Measurements from ENCODE around the gene UHRF1. TPM values are rescaled to one million over a fixed set of nuclear protein-coding genes. Genes with fewer than 3 reads are reported as not detected.
"Not testable (repeated sequence)": the region's sequence is repeated elsewhere in the genome, so short reads cannot be mapped to it uniquely, and the experiment has no call there.

The UHRF1 gene
- total and polyA plus RNA-seq, 4 donors: 0.64 to 3.9 (median 2.3) TPM

DNA sequence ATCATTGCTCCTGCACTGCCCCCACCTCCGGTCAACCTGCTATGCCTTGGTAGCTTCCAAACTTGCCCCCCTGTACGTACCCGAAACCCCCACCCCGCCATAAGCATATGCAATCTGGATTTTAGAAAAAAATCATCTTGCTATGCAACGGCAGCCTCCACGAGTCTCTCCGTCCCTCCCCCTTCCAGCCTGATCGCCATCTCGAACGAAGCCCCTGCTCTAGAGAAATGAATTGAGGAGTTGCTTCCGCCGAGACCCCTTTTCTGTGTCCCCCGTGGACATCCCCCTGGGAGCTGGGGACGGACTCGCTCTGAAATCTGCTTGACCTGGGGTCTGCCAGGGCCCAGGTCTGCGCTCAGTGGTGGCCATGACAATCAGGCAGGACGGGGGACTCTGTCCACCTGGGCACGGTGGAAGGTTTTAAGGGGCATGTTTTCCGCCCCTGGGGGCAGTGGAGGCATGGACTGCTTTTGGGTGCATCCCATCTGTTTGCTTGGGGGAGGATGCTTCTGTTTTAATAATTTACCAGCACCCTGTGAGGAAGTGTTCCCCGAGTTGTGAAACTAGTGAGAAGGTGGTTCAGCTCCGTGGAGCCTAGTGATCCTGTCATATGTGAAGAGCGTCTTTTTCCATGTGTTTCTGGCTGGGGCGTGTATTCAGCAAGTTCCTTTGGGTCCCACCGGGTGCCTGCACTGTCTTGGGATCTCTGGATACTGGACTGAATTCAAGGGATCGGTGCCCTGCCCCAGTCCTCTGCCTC, 60.7 kb downstream of the UHRF1 start:
- ATAC-seq (ENCODE audit: low FRiP score): no peak
- Histone ChIP-seq H3K27me3 (ENCODE audit: control insufficient read depth in 1 of 2, insufficient read depth in 2 of 2, low read length in 1 of 2) (no peaks in the 10 kb centered on the region), H3K4me3 (ENCODE audit: low read length in 2 of 2) (peak overlapping the region; percentile 76 to 78), H3K27ac (ENCODE audit: low read depth in 1 of 2, low read length in 2 of 2) (no peak overlapping the region), H3K36me3 (ENCODE audit: control insufficient read depth in 1 of 2, insufficient read depth in 2 of 2, low read length in 1 of 2) (no peaks in the 10 kb centered on the region), H3K4me1 (ENCODE audit: control insufficient read depth in 1 of 2, insufficient read depth in 2 of 2, low read length in 2 of 2) (no peaks in the 10 kb centered on the region), H3K9me3 (ENCODE audit: control insufficient read depth, low read length) (no peaks in the 10 kb centered on the region)
- peak in 1 of 2 donors; percentile 71 for DNase-seq
- 4 to 6% methylated on average over 25 of the region's 25 CpGs for WGBS, 2 donors
- intact Hi-C loops (cut with DNase I): loop anchor here in 1 of 2 donors (2.0 to 10.0 kb wide), 3 partner anchors 55 to 99 kb away; no protein-coding TSS in a partner anchor

DNA sequence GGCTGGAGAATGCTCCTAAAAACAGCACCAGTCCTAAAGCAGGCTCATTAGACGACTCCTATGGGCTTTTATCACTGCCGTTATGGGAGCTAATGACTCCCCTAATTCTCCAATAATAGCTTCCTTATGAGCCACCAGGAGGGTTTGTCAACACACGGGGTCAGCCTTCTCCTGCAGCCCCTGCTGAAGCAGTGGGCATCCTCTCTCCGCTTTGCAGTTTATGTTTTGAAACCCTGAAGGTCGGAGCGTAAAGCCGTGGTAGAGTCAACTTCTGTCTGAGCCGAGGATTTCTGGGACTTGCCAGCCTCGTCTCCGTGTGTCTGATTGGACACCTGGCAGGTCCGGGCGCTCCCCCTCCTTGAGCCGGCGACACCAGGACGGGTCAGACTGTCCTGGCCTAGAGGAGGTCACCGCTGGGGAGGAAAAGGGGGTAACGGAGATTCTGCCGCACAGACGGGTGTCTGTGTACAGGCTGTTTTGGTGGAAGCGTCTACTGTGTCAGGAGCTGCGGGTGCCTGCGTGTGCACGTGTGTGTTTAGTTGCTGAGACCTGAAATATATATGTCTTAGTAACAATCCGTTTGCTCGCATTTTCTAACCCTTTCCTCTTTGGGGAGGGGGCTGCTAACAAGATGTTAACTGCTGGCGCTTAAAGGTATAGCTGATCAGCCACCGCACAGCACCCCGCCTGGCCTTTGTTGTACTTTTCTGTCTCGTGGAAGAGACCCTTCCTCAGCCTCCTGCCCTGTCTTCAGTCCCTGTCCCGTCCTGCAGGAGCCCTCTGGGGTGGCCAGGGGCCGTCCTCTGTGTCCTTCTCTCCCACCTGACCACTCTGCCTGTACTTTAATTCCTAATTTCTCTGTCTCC, 61.5 kb downstream of the UHRF1 start:
- intact Hi-C loops (cut with DNase I): loop anchor here in 1 of 2 donors (10.0 kb wide), 1 partner anchor 54 kb away; no protein-coding TSS in a partner anchor
- DNase-seq: peak in 1 of 2 donors; percentile 70
- H3K4me3 ChIP-seq (ENCODE audit: low read length in 2 of 2): no peak overlapping the region
- H3K9me3 ChIP-seq (ENCODE audit: control insufficient read depth, low read length): no peaks in the 10 kb centered on the region
- no peaks in the 10 kb centered on the region for H3K36me3 ChIP-seq (ENCODE audit: control insufficient read depth in 1 of 2, insufficient read depth in 2 of 2, low read length in 1 of 2)
- ATAC-seq (ENCODE audit: low FRiP score): no peak
- H3K27me3 ChIP-seq (ENCODE audit: control insufficient read depth in 1 of 2, insufficient read depth in 2 of 2, low read length in 1 of 2): no peaks in the 10 kb centered on the region
- WGBS, 2 donors: 40 to 46% methylated on average over 31 of the region's 31 CpGs
- no peak overlapping the region for H3K27ac ChIP-seq (ENCODE audit: low read depth in 1 of 2, low read length in 2 of 2)
- H3K4me1 ChIP-seq (ENCODE audit: control insufficient read depth in 1 of 2, insufficient read depth in 2 of 2, low read length in 2 of 2): no peaks in the 10 kb centered on the region

DNA sequence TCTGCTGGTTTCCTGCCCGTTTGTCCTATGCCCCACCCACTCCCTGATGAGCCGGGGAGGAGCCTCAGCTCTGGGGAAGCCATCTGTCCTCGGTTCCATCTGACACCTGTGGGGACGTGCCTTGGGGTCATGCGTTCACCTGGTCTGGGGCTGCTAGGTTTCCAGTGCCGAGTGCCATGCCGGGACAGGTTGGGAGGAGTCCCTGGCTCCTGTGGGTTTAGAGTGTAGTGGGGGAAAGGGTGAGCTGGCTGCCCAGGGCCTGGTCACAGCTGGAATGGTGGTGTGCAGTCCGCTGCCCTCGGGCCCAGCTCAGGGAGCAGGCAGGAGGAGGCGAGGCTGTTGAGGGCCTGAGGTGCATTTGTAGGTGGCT, 62.1 kb downstream of the UHRF1 start:
- Histone ChIP-seq H3K9me3 (ENCODE audit: control insufficient read depth, low read length) (no peaks in the 10 kb centered on the region), H3K27ac (ENCODE audit: low read depth in 1 of 2, low read length in 2 of 2) (no peak overlapping the region), H3K36me3 (ENCODE audit: control insufficient read depth in 1 of 2, insufficient read depth in 2 of 2, low read length in 1 of 2) (no peaks in the 10 kb centered on the region), H3K4me1 (ENCODE audit: control insufficient read depth in 1 of 2, insufficient read depth in 2 of 2, low read length in 2 of 2) (no peaks in the 10 kb centered on the region), H3K27me3 (ENCODE audit: control insufficient read depth in 1 of 2, insufficient read depth in 2 of 2, low read length in 1 of 2) (no peaks in the 10 kb centered on the region), H3K4me3 (ENCODE audit: low read length in 2 of 2) (no peak overlapping the region)
- WGBS, 2 donors: 68 to 69% methylated on average over 10 of the region's 10 CpGs
- intact Hi-C loops (cut with DNase I): loop anchor here in 1 of 2 donors (10.0 kb wide), 1 partner anchor 53 kb away; no protein-coding TSS in a partner anchor
- DNase-seq: peak in 1 of 2 donors; percentile 76
- no peak for ATAC-seq (ENCODE audit: low FRiP score)

DNA sequence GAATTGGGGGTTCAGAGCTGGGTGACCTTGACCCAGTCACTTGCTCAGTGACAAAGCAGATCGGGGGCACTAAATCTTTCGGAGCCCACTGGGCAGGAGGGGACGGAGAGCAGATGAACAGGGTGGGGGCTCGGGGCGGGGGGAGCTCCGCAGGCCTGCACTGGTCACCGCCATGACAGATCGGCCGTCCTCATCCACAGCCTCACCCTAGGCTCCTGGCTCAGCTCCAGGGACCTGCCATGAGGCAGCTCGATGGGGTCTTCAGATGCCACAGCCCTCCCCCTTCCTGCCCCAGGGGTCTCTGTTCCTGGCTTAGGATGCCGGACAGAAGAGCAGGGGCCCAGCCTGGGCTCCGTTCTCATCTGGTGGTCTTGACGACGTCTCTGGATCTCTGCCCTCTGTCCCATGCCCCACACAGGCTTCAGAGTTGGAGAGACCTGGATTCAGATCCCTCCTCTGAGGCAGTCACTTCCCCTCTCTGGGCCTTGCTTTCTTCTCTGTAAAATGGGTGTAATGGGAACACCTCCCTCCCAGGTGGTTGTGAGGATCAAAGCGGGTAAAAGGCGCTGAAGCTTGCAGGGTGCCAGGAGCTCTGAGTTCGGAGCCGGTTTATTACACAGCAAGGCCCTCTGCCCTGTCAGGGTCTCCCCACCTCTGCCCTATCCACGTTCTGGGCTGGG, 62.7 kb downstream of the UHRF1 start:
- Histone ChIP-seq H3K9me3 (ENCODE audit: control insufficient read depth, low read length) (no peaks in the 10 kb centered on the region), H3K27ac (ENCODE audit: low read depth in 1 of 2, low read length in 2 of 2) (no peak overlapping the region), H3K27me3 (ENCODE audit: control insufficient read depth in 1 of 2, insufficient read depth in 2 of 2, low read length in 1 of 2) (no peaks in the 10 kb centered on the region), H3K36me3 (ENCODE audit: control insufficient read depth in 1 of 2, insufficient read depth in 2 of 2, low read length in 1 of 2) (no peaks in the 10 kb centered on the region), H3K4me3 (ENCODE audit: low read length in 2 of 2) (no peak overlapping the region), H3K4me1 (ENCODE audit: control insufficient read depth in 1 of 2, insufficient read depth in 2 of 2, low read length in 2 of 2) (no peaks in the 10 kb centered on the region)
- no peak for ATAC-seq (ENCODE audit: low FRiP score)
- 93 to 94% methylated on average over 19 of the region's 19 CpGs for WGBS, 2 donors
- intact Hi-C loops (cut with DNase I): loop anchor here in 1 of 2 donors (10.0 kb wide), 1 partner anchor 53 kb away; no protein-coding TSS in a partner anchor
- peak in 1 of 2 donors; percentile 66 for DNase-seq

DNA sequence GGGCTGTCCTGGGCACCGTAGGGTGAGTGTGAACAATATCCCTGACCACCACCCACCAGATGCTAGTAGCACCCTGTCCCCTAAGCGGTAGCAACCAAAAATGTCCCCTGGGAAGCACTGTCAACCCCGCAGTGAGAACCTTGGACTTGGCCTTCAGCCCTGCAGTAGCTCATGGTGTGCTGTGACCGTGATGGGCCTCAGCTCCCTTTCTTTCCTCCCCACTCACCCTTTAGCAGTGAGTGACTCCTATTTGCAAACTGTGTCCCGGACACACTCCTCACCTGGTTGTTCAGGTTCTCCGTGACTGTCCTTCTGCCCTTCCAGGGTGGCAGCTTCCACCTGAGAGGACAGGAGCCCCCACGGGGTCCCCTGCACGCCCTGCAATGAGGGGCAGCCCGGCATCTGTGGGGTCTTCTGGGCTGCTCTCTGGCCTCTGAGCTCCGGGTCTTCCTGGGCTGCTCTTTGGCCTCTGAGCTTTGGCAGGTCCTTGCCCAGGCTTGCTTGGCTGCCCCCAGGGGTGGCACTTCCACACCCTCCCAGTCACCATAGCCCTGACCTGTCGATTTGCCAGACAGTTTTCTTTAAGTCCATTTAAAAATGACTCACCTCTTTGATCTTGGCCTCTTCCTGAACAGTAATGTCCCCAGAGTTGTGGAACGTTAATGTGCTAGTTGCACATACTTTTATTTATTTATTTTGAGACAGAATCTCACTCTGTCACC, 63.4 kb downstream of the UHRF1 start:
- Histone ChIP-seq H3K27ac (ENCODE audit: low read depth in 1 of 2, low read length in 2 of 2) (no peak overlapping the region), H3K36me3 (ENCODE audit: control insufficient read depth in 1 of 2, insufficient read depth in 2 of 2, low read length in 1 of 2) (no peaks in the 10 kb centered on the region), H3K4me3 (ENCODE audit: low read length in 2 of 2) (no peak overlapping the region), H3K27me3 (ENCODE audit: control insufficient read depth in 1 of 2, insufficient read depth in 2 of 2, low read length in 1 of 2) (no peaks in the 10 kb centered on the region), H3K4me1 (ENCODE audit: control insufficient read depth in 1 of 2, insufficient read depth in 2 of 2, low read length in 2 of 2) (no peaks in the 10 kb centered on the region), H3K9me3 (ENCODE audit: control insufficient read depth, low read length) (no peaks in the 10 kb centered on the region)
- WGBS, 2 donors: 75 to 80% methylated on average over 12 of the region's 12 CpGs
- no peak for ATAC-seq (ENCODE audit: low FRiP score)
- intact Hi-C loops (cut with DNase I): loop anchor here in 1 of 2 donors (10.0 kb wide), 1 partner anchor 52 kb away; no protein-coding TSS in a partner anchor
- no peak for DNase-seq

DNA sequence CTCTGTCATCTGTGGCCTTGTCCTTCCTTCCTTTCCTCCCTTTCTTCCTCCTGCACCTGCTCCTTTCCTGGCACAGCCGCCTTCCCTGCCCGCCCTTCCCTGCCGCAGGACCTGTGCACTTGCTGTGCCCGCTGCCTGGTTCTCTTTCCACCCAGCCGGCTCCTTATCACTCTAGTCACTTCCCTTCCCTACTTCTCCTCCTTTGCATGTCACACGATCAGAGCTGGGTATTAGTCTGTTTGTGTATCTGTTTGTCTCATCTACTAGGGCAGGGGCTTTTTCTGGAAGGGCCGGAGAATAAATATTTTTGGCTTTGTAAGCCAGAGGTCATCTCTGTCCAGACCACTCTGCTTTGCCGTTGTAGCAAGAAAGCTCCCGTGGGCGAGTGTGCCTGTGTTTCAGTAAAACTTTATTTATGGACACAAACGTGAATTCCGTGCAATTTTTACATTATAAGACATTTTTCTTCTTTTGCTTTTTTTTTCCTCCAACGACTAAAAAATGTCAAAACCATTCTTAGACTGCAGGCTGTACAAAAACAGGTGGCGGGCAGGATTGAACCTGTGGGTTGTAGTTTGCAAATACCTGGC, 65.7 kb downstream of the UHRF1 start:
- Histone ChIP-seq H3K4me1 (ENCODE audit: control insufficient read depth in 1 of 2, insufficient read depth in 2 of 2, low read length in 2 of 2) (no peaks in the 10 kb centered on the region), H3K27me3 (ENCODE audit: control insufficient read depth in 1 of 2, insufficient read depth in 2 of 2, low read length in 1 of 2) (no peaks in the 10 kb centered on the region), H3K9me3 (ENCODE audit: control insufficient read depth, low read length) (no peaks in the 10 kb centered on the region), H3K27ac (ENCODE audit: low read depth in 1 of 2, low read length in 2 of 2) (no peak overlapping the region), H3K4me3 (ENCODE audit: low read length in 2 of 2) (no peak overlapping the region), H3K36me3 (ENCODE audit: control insufficient read depth in 1 of 2, insufficient read depth in 2 of 2, low read length in 1 of 2) (no peaks in the 10 kb centered on the region)
- intact Hi-C loops (cut with DNase I): loop anchor here in 1 of 2 donors (10.0 kb wide), 1 partner anchor 50 kb away; no protein-coding TSS in a partner anchor
- 90 to 91% methylated on average over 14 of the region's 14 CpGs for WGBS, 2 donors
- ATAC-seq (ENCODE audit: low FRiP score): no peak
- peak in 1 of 2 donors; percentile 73 for DNase-seq

DNA sequence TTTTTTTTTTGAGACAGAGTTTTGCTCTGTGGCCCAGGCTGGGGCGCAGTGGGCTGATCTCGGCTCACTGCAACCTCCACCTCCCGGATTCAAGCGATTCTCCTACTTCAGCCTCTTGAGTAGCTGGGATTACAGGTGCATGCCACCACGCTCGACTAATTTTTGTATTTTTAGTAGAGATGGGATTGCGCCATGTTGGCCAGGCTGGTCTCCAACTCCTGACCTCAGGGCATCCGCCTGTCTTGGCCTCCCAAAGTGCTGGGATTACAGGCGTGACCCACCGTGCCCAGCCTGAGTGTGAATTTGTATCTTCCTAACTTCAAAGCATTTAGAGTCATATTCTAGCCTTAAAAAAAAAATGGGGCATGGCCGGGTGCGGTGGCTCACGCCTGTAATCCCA, 66.3 kb downstream of the UHRF1 start:
- intact Hi-C loops (cut with DNase I): loop anchor here in 1 of 2 donors (10.0 kb wide), 1 partner anchor 49 kb away; no protein-coding TSS in a partner anchor
- DNase-seq; H3K27ac ChIP-seq (ENCODE audit: low read depth in 1 of 2, low read length in 2 of 2); ATAC-seq (ENCODE audit: low FRiP score); H3K27me3 ChIP-seq (ENCODE audit: control insufficient read depth in 1 of 2, insufficient read depth in 2 of 2, low read length in 1 of 2); H3K4me3 ChIP-seq (ENCODE audit: low read length in 2 of 2); H3K4me1 ChIP-seq (ENCODE audit: control insufficient read depth in 1 of 2, insufficient read depth in 2 of 2, low read length in 2 of 2); H3K9me3 ChIP-seq (ENCODE audit: control insufficient read depth, low read length); H3K36me3 ChIP-seq (ENCODE audit: control insufficient read depth in 1 of 2, insufficient read depth in 2 of 2, low read length in 1 of 2): not testable (repeated sequence)
- WGBS, 2 donors: 96% methylated on average over 13 of the region's 13 CpGs

All from aorta (tissue), 5 donors.